HG03045 (cell line): Measurements from ENCODE around the gene ANKRD11.

Experiments
- ATAC-seq: cut with Tn5 transposase; IDR thresholded peaks from one replicate; pipeline ENCODE4 v1.9.1; 2021; ENCODE audit warnings: mild to moderate bottlenecking, moderate library complexity; ENCODE audit not compliant: unreplicated experiment

The ANKRD11 gene

DNA sequence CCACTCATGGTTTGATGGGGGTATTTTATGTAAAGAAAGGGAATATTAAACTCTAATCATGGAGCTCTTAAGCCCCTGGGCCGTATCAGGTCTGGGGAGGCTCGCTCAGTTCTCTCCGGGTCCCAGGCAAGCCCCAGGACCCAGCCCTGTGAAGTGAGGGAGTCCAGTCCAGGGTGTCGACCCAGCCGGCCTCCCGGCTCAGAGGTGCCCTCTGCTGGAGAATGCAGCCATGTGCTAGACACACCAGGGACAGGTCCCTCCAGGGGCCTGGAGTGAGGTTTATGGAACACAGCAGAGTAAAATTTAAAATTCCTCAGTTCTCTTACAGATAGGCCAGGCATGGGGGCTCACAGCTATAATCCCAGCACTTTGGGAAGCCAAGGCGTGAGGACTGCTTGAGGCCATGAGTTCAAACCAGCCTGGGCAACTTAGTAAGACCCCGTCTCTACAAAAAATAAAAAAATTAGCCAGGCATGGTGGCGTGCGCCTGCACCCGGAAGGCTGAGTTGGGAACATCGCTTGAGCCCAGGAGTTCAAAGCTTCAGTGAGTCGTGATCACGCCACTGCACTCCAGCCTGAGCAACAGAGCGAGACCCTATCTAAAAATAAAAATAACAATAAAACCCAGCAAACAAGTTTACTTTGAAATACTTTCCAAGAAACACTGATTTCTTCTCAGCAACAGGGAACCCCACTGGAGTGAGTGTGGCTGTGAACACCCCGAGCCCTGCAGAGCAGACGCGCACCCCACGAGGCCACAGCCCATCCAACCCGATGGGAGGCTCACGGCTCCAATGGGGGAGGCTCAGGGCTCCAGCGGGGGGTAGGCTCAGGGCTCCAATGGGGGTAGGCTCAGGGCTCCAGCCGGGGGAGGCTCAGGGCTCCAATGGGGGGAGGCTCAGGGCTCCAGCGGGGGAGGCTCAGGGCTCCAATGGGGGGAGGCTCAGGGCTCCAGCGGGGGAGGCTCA lies 200.6 kb downstream of the ANKRD11 start:
- no peak for ATAC-seq

DNA sequence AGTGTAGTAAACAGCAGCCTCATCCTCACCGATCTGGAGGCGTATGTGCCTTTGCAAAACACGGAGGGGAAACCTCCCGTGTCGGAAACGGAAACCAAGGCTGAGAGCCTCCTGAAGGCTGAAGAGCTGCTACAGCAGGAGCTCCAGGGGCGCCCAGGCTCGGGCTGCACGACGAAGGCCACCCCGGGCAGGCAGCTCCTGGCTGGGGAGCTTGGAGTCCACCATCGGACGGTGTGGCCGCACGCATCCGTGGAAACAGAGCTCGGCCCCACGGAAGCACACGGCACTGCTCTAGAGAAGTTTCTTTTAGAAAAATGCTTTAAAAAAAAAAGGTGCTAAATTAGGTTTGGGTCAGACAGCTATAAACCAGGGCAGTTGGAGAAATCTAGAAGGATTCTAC lies 201.4 kb downstream of the ANKRD11 start:
- ATAC-seq = no peak

DNA sequence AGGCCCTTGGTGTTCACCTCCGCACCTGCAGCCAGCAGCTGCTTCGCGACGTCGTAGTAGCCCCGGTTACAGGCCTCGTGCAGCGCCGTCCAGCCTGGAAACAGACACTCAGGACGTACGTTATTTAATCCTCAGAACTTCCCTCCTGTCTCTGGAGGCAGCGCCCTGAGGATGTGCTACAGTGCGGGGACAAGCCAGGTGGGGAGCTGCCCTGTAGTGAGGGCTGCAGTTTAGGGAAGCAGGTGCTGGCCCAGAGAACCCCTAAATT lies 201.8 kb downstream of the ANKRD11 start:
- ATAC-seq = no peak

DNA sequence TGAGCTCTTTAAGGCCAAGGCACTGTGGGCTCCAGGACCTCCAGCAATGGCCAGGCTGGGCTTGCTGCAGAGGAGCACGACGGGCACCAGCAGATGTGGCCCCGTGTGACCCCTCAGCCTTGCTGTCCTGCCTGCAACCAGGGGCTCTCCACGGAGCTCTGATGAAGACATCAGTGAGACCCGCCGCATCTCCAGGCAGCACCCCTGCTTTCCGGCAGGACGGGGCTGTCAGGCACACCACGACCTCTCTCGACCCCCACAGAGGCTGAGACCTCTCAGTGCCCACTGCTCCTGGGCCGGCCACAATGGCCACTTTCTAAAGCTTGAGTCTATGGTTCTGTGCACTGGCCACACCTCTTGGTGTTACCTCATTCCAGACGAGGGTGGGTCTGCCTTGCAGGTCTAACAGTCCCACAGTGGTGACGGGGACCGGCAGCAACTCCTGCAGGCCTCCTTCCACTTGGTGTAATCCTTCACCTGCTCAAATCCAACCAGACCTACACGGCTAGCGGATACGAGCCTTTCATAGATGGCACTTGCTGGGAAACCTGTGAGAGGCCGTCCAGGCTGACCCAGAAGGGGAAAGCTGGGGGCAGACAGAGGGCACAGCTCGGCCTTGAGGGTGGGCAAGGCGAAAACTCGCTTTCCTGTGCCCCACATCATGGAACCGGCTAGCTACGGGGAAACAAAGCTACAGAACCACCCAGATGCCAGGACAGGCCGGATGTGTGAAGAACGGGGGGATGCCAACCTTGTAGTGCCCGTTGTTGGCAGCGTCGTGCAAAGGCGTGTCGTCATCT lies 202.4 kb downstream of the ANKRD11 start:
- no peak for ATAC-seq

DNA sequence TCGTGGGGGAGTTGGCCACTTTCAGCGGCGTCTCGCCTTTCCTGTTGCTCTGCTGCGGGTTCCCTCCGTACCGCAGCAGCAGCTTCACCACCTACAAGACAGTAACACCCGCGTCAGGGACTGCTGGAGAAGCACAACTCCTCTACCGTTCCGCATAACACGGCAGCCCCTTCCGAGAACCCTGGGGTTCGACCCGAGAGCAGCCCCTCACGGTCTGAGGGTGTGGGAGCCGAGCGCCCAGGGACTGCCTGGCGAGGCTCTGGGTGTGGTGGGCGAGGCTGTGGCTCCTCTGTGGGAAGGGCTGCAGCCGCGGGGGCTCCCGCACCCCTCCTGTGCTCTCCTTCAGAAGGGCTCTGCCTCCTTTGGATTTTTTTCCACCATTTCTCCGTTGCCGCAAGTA lies 204.3 kb downstream of the ANKRD11 start:
- ATAC-seq = no peak

DNA sequence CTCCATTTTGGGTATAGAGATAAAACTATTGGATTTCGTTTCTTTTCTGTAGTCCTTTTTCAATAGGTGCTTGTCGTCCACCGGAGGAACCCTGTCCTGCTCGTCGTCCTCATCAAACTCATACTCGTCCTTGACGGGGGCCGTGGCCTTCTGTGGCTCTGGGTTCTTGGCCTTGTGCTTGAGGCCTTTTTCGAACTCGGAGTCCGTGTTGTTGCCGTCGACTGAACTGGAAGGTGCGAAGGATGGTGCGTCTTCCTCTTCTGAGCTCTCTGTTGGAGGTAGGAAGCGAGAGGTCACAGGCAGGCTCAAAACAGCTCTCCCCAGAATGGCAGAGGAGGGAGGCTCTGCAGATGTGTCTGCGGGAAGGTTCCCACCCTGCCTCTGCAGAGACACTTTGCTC lies 205.0 kb downstream of the ANKRD11 start:
- ATAC-seq = no peak

DNA sequence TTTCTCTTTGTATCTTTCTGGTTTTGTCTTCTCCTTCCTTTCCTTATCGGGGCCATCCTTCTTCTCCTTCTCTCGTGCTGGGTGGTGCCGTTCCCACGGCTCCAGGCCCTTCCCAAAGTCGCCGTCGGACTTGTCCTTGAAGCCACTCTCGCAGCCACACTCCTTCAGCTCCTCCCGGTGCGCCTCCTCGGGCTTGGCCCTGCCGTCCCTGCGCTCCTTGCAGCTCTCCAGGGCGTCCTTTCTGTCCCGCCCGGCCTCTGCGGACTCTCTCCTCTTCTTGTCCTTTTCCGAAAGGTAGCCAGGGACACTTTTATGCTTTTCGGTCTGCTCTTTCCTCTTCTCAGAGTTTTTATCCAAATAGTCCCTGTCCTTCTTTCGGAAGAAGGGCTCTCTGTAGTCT lies 206.9 kb downstream of the ANKRD11 start:
- ATAC-seq = no peak

DNA sequence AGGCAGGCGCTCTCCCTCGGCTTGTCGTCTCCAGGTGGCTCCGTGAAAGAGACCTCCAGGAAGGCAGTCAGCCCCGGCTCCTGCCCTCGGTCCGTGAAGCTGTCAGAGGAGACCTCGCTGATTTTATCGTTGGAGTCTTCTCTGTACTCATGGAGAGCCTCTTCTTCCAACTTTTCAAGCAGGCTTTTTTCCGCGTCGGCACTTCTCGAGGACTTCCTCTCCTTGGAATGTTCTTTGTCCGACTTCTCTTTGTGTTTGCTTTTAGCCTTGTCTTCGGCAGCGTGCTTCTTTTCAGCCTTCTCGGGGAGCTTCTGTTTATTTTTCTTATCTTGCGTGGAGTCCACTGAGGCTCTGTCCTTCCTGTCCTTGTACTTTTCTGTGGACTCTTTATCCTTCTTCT lies 207.8 kb downstream of the ANKRD11 start:
- no peak for ATAC-seq

DNA sequence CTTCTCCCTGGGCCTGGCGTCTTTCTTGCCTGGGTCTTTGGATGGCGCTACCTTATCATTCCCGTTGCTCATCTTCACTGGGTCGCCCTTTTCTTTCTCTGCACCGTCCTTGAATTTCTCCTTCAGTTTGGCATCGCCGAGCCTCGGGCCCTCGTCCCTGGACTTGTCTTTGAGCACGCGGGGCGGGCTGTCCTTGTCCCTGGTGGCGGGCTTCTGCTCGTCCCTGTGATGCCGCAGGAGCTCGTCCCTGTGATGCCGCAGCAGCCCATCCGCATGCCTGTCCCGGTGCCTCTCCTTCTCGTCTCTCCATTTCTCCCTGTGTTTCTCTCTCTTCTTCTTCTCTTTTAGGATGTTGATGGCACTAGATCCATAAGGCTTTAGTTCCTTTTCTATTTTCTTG lies 208.5 kb downstream of the ANKRD11 start:
- no peak for ATAC-seq

DNA sequence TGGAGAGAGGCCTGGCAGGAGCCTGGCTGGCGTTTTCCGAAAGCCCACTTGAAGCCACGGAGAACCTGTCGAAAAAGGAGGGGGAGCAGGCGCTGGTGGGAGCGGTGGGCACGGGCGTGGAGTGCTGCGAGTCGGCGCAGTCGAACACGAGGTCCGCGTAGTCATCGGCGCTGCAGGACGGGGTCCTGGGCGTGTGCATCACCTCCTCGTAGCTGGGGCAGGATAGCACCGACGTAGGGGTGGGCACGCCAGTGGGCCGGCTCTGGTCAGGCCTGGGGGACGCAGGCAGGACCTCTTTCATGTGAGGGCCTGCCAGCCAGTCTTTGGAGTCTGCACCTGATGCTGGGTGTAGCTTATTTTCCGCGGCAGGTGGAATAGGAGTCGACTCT lies 209.2 kb downstream of the ANKRD11 start:
- no peak for ATAC-seq

DNA sequence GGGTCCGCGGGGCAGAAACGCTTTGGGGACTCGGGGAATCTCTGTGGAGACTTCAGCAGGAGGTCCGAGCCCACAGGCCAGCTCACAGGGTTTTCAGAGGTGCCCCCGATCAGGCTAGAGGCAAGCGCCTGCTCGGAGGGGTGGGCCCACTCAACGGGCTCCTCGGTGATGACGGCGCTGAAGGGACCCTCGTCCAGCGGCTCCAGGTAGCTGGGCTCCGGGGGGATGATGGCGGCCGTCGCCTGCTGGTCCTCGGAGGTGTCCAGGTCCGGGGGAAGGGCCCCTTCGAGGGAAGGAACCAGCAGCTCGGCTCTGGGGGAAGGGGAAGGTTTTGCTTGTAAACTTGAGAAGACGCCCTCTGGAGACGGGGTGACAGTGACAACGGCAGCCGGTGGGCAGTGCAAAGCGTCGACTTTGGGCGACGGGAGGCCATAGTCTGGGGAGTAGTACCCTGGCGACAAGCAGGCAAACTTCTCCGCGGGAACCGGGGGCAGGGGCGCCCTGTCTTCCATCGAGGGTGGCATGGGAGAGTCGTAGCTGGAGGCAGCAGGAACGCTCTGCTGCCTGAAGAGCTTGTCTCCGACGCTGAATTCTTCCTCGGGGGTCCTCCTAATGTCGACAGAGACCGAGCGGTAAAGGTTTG lies 209.7 kb downstream of the ANKRD11 start:
- no peak for ATAC-seq

DNA sequence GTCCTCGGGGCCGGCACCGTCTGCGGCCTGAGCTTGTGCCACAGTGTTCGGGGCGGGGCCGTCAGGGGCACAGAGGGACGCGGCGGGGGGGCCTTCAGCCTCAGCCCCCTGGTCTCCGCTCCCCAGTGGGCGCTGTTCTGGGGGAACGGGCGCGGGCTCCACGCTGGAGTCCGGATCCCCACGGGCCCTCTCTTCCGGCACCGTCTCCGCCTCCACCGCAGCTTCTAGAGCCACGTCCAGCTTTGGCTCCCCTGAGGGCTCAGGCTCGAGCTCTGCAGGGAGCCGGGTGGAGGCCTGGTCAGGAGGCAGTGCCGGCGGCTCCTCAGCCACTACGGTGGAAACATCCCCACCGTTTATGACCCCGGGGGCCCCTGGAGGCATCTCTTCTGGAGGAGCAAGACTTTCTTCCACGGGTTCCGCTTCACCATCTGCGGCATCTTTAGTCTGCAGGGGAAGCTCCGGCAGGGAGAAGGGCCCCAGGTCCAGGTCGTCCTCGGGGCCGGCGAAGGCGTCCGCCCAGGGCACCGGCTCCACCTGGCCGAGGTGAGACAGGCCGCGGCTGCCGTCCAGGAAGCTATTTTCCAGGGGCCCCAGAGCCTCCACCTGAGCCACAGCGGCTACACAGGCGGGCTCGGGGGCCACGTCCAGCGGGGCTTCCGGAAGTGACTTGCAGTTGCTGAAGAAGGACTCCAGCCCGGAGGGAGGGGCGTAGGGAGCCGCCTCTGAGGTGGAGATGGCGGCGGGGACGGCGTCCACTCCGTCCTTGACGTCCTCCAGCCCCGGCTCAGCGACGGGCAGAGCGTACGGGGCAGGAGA lies 210.5 kb downstream of the ANKRD11 start:
- no peak for ATAC-seq

DNA sequence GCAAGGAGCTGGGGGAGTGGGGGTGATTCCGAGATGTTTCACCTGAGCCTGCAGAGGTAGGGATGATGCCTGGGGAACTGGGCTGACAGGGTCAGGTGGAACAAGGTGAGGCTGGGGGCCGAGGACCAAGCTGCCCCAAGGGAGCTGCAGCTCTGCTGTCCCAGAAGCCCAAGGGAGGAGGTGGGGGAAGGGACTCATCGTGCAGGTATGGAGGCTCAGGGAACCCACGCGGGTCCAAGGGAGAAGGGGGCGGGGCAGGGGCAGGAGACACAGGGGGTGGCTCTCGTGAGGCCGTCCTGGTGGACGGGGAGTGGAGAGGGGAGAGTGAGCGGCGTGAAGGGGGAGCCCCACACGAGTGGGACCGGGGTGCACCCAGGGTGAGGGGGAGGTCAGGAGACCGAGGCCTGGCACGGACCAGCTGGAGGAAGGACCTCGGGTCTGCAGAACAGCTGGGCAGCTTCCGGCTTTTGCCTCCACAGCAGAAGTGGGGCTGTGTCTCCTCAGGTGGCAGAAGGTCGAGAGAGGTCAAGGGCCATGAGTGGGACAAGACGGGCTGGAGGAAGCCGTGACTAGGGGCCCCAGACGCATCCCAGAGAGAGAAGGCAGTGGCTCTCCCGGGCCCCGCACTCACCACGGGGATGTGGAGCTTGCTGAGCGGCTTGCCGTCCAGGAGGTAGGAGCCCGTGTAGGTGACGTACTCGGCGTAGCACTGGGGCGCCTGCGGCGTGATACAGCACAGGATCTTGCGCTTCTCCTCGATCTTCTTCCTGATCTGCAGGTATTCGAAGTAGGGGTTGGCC lies 211.7 kb downstream of the ANKRD11 start:
- ATAC-seq = no peak

DNA sequence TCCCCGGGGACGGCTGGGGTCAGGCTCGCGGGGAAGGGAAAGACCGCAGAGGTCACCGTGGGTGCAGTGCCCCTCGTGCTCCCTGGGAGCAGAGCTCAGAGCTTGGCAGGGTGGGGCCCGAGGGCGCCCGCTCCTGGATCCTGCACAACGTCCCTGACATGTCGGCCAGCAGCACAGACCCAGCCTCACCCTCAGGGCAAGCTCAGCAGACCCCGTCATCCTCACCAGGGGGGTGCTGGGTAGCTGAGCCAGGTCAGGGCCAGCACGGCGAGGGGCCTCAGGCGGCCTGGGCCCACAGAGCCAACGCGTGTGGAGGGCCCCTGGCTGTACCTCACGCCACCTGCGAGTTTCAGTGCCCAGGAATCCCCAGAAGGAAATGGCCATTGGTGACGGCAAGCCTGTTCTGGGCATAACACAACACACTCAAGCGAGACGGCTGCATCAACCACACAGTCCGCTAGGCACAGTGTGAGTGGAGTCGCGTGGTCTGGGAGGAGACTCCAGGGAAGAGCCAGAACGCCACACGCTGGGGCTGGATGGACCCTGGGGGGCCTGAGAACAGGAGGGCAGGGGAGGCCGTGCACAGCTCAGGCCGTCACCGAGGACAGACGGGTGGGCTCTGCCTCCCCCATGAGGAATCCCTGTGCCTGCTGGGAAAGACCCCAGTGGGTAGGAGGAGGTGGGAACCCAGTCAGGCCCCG lies 212.6 kb downstream of the ANKRD11 start:
- ATAC-seq = no peak

DNA sequence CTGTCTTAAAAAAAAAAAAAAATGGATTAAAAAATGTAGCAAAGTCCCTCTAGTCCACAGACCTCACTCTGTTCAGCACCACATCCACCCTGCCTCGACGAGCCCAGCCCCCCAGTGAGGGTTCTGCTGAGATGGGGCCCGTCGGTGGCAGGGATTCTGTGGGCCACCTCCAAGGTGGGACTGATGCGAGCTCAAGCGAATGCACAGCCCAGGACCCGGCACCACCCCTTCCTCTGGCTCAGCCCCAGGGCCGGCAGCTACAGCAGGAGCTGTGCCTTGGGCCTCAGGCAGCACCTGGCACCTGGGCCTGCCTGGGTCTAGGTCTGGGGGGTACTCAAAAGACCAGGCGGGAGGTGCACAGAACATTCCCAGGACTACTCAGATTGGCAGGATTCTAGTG lies 213.3 kb downstream of the ANKRD11 start:
- ATAC-seq = no peak

DNA sequence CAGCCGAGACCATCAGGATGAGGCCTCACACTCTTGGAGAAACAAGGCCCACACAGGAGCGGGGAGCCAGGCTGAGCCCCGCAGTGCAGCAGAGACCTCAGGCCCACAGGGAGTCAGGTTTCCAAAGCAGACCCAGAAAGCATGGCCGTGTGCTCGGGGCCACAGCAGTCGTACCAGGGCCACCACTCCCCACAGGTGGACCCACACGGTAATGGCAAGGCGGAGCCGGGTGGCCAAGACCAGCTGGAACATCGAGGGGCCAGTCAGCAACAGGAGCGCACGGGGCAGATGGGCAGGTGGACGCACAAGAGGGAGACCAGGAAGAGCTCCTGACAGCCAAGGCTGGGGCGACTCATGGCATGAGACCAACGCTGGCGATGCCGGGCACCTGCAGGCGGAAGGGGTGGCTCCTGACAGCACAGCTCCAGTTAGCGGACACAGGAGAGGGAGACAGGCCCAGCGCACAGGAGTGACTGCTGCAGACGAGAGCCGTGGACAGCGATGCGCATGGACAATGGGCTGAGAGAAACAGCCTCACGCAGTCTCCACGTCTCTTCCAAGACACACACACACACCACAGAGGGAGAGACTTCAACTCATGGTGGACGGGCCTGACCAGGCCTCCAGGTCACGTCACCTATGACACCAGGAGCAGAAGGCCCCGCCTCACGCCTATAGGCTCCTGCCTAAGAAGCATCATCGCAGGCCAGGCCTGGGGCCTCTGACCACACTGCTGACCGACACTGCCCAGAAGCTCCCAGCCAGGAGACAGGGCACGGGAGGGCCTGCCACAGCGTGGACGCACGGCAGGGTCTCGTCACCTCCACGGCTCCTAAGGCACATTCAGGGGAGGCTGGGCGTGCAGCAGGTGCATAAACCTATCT lies 214.3 kb downstream of the ANKRD11 start:
- no peak for ATAC-seq

DNA sequence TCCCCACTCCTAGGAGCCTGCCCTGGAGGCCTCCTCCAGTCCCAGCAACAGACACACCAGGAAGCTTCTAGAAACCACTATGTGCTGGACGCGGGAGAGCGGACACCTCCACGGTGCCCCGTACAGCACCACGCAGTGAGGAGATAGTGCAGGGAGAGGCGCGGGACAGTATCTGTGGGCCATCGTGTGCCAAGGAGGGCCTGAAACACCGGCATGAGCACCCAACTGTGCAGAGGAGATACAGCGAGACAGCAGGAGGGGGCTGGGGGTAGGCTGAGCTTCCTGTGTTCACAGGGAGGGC lies 215.1 kb downstream of the ANKRD11 start:
- no peak for ATAC-seq

DNA sequence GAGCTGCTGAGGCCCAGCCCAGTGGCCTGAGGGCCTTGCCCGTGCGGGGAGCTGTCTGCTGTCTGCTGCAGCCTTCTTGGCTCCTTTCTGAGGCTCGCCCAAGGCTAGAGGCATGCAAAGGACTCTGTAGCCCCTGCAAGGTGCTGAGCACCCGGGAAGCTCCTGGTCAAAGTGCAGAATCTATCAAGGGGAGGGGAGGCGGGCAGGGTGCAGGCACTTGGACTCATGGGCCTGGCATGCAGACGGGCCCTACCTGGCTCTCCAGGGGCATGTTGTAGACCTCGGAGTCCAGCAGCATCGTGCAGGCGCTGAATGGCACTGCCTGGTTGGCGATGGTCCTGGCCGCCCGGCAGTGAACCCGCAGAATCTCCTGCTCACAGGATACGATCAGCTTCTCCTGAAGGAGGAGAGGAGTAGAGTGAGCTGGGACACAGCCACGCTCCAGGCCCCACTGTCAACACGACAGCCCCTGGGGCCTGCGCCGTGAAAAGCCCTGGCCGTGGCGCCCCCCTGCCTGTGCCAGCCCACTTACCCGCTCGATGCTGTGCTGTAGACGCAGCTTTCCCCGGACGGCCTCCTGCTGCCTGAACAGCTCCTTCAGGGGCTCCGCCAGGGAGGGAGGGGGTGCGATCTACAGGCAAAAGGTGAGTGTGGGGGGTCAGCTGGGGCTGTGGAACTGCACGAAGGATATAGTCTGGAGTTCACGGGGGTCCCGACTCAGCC lies 215.6 kb downstream of the ANKRD11 start:
- ATAC-seq = no peak
